MV-4-11 (cell line): ENCODE measurements around the gene PDP2.
A peak's percentile ranks its signal among the peaks of the same experiment; 100 is the strongest.
"Not testable (repeated sequence)": the region's sequence is repeated elsewhere in the genome, so short reads cannot be mapped to it uniquely, and the experiment has no call there.

Source experiments
- DNase-seq: peaks from one replicate; lab custom pipeline; 2025; lab: John Stamatoyannopoulos, UW

PDP2 gene

DNA sequence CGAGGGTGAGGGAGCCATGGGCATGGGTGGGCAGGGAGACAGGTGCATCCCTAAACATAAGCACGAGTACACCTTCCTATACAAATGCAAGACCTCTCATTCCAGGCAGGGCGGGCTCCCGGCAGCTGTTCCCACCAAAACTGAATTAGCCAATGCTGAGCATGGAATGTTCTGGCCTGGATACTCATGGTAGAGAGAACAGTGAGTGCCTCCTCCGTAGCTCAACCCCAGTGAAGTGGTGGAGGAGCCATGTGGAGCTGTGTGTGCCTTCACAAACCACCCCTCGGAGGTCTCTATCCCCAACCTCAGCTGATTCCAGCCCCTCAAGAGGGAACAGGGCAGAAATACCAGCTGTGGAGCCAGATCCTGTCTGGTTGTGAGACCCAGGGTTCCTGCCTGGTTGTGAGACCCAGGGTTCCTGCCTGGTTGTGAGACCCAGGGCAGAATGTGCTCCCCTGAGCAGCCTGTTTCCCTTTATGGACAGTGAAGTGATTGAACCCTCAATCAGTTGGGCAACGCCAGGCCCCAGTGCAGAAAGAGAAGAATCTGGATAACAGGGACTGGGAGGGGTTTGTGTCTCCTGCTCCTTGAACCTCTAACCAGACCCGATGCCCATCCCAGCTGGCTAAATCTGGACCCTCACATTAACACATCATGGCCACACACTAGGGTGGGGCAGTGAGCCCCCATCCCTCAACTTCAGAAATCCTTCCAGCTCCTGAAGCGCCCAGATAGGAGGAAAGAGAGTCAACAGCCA is 40.8 kb downstream of the PDP2 start:
- no peak for DNase-seq

- no peak for DNase-seq
These were observed 41.6 kb downstream of the PDP2 start for GRCh38 chr16:66921729-66922450.

DNA sequence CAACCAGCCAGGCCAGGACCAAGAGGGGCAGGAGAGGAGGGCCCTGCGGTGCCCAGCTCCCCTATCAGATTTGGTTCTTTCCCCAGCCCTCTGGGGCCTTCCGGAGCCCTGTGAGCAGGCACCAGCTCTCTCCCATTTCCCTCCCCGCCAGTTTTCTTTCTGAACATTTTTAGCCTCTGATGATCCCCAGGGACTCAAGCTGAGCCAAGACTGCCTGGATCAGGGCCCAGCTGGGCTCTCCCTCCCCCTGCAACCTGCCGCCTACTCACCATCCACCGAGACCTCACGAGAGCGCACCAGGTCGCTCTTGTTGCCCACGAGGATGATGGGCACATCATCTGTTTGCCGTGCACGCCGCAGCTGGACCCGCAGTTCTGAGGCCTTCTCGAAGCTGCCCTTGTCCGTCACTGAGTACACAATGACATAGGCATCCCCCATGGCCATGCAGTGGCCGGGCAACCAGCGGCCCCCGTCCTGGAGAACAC is 43.0 kb downstream of the PDP2 start:
- DNase-seq: no peak

DNA sequence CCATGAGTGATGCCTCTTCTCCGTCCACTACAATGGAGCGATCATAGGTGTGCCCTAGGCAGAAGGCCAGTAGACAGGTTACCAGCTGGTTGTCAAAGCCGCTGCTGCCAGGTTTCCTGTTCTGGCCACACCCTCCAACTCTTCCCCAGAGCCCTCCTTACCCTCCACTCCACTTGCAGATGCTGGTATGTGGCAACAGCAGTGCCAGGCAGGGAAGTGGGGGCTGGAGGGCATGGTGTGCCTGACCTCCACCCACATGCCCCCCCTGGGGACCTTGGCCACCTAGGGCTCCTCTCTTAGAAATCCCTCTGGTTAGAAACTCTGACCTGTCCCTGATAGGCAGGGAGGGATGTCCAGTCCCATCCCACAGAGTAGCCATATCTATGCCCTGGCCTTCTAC is 43.6 kb downstream of the PDP2 start:
- DNase-seq: no peak

GRCh38 chr16:66924527-66925321 is 44.4 kb downstream of the PDP2 start:
- no peak for DNase-seq

- no peak for DNase-seq
These were observed 45.1 kb downstream of the PDP2 start, which contains the start of gene RRAD for GRCh38 chr16:66925322-66925840. TSS of gene RRAD (minus strand) at chr16:66925535. CDS start at chr16:66925179, 356 bp downstream.

- DNase-seq: no peak
These were observed 46.0 kb downstream of the PDP2 start for GRCh38 chr16:66926171-66926947.

DNA sequence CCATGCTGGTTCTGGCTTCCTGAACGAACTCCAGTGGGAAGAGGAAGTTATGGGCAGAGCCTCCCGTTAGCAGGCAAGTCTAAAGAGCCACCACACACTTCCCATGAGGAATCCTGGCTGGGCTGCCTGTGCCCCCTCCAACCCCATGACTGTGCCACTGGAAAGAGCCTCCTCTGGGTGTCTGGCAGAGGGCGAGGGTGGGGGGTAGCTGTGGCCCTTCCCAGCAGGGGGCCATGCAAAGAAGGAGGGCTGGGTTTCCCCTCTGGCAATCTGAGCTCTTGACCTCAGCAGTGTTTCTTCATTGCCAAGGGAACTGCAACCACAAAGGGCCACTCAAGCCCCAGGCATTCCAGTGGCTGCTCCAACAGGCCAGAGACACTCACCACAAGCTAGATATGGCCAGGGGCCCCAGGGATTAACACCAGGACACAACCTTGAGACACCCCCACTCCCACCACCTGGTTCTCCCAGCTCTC is 46.7 kb downstream of the PDP2 start:
- peak; percentile 66 for DNase-seq

GRCh38 chr16:66927918-66928649 is 47.8 kb downstream of the PDP2 start:
- peak; percentile 24 for DNase-seq

DNA sequence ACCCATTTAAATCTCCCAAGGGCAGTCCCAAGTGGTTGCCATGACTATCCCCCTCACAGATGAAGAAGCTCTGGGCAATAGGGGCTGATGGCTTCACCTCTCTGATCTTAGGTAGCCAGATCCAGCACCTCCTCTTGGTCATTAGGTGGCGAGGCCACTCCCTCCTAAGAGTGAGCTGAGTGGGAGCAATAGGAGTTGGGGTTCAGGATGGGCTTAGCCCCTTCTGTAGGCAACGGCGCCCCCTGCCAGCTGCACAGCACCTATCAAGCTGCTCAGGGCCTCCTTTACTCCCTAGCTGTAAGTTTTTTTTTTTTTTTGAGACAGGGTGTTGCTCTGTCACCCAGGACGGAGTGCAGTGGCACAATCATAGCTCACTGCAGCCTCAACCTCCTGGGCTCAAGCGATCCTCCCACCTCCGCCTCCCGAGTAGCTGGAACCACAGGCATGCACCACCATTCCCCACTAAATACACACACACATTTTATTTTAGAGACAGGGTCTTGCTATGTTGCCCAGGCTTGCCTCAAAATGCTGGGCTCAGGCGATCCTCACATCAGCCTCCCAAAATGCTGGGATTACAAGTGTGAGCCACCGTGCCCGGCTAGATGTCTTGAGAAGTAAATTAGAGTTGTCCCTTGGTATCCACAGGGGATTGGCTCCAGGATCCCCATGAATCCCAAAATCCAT is 48.5 kb downstream of the PDP2 start:
- peak; percentile 24 for DNase-seq

DNA sequence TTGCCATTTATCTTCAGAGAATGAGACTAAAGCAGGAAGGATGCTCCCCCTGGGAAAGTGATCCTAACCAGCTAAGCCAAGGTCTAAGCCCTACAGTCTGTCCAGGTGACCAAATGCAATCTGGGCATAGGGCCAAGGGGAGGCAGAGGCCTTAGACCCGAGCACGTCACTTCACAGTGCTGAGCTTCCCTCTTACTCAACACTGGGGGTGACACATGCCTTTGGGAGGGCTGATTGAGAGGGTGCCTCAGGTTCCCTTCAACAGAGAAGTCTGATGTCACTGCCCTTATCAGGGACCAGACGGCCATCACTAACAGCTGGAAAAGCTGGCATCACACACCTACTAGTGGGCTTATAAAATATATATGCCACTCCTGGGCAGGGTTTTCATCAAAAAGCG is 49.9 kb downstream of the PDP2 start:
- peak; percentile 35 for DNase-seq

DNA sequence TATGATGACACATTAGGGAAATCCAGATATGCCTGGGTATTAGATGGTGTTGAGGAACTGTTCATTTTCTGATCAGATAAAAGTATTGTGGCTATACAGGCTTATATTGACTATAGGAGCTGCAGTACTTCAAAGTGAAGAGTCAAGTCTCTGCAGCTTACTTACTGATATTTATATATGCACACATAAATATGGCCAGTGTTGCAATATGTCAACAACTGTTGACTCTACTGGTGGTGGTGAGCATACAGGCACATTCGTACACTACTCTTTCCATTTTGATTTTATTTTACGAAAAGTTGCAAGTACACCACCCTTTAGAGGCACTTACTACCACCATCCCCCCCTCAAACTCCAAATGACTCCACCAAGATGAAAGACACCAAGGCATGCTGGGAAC is 51.4 kb downstream of the PDP2 start:
- no peak for DNase-seq

DNA sequence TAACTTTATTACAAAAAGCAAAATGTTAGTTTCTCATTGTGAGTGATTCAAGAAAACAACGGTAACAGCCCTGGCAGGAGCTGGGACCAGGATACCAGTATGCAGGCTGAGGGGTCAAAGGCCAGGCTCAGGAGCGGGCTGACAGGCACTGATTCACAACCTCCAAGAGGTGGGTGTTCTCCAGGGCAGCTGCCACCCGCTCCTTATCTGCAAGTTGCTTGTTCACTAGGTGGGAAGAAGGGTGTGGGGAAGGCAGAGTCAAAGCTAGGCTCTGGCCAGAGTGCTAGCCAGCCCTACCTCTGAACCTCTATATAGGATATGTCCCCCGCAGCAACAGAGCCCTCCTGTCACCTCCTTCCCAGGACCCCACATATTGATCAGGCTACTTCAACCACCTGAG is 51.8 kb downstream of the PDP2 start:
- no peak for DNase-seq

DNA sequence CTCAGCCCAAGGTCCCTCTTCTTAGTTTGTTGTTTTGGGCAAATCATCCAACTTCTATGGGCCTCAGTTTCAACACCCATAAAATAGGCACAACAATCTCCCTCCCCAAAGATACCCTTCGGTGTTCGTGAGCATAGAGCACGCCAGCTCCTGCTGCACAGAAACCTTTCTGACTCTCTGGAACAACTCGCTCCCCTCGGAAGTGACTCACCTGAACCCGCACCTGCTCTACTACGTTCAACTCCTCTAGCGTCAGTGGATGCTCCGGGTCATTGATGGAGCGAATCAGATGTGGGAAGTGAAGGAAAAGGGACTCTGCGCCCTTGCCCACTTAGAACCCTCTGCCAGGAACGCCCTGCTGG is 53.4 kb downstream of the PDP2 start:
- DNase-seq: no peak

DNA sequence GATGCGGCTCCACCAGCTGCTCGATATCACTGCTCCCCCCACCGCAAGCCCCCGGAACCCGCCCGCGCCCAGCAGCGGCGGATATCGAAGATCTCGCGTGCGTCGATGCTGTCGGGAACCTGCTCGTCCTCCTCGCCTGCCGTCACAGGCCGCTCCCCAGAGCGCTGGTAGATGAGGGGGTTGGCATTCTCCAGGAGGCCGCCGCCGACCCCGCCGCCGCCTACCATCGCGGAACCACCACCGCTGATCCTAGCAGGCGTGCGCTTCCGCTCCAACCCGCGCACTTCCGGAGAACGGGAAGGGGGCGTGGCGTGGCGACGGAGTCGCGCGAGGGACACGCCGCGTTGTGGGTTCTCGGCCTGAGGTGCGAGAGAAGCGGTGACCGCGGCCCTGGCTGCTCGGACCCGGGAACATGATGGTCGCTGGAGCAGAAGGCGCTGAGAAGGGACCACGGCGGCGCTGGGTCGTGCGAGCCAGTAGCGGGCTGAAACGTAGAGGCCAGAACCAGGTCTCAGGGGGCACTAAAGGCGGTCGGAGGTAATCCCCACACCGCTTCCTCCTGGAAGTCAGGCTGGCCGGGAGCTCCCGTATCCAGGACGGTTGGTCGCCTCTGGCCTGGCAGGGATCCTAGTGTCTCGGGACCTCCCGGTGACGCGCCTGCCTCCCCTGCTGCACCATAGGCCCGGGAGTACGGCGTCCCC is 54.0 kb downstream of the PDP2 start, which contains the start of gene CIAO2B:
TSS of gene CIAO2B (minus strand) at position 265 of the 701 bp plus-strand sequence. CDS start at position 227, 38 bp downstream.
- peak; percentile 70 for DNase-seq

DNA sequence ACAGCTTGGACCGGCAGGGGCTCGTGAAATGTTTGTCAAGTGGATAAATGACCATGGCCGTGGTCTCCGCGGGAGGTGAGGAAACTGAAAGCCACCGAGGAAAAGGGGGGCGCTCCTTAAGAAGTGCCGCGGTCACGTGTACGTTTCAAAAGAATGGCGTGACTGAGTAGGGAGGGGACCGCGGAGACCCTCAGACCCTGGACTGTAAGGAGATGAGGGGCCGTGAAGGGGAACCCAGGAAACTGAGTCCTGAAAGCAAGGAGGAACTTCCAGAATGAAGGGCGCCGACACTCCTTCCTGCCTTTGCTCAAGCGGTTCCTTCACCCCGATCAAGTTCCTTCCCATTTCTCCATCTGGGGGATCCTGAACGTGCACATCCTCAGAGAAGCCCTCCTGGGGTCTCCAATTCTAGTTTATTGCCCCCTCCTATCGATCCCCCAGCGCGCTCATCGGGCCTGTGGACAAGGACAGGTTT is 54.6 kb downstream of the PDP2 start:
- not testable (repeated sequence) for DNase-seq

DNA sequence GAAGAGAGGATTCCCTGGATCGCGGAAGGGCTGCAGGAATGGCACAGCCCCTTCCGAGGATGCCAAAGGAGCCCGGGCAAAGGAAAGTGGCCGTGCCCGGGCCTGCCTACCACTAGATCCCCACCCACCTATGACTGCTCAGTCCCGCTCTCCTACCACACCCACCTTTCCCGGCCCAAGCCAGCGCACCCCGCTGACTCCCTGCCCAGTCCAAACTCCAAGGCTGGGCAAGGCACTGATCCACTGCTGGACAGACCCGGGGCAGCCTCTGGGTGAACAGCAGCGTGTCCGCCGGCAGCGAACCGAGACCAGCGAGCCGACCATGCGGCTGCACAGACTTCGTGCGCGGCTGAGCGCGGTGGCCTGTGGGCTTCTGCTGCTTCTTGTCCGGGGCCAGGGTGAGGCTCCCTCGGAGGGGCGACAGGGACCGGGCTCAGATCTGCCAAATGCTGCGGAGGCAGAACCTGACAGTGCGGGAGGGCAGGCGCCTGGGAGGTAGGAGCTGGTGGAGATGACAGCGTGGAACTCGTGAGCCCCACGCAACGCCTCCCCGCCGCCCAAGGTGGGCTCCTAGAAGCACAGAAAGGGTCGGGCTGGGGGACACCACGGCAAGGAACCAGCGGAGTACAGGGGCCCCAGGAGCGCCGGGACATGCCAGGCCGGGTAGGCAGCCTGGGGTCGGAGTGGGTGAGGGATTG is 55.1 kb downstream of the PDP2 start, which contains the start of gene CES2:
TSS of gene CES2 (plus strand) at position 203 of the 698 bp plus-strand sequence. CDS start at position 323, 120 bp downstream.
- no peak for DNase-seq

DNA sequence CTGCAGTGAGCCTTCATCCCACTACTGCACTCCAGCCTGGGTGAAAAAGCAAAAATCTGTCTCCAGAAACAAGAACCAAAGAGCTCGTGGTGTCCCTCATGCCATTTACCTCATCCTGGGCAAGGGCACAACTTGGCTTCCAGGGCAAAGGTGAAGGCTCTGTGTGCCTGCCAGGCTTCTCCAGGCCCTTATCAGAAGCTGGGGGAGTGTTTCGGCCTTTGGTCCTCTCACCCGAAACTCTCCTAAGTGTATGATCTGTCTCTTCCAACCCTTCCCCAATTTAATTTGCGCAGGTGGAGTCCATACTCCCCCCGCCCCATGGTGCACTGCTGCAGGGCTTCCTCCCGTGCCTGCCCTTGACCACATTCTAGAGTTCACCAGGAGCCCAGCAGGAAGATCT is 56.1 kb downstream of the PDP2 start:
- no peak for DNase-seq
